Neural cell (in vitro differentiated cells): ENCODE data around the gene TNNT2. TPM values are rescaled to one million over a fixed set of nuclear protein-coding genes. Genes with fewer than 3 reads are reported as not detected.

ENCODE experiments used
- H2AFZ ChIP-seq: fragments of 200-600, 300-800 bp; sonication (generic), shearing (Covaris generic); 2 replicates; pipeline ENCODE4 v1.6.0; 2014; ENCODE audit warnings: low read depth, mild to moderate bottlenecking, antibody characterized with exemption, low read length, moderate library complexity
- H3F3A ChIP-seq: fragments of 200-600 bp; shearing (Covaris generic); 2 replicates; pipeline ENCODE4 v1.6.1; 2016; ENCODE audit warnings: mild to moderate bottlenecking, moderate library complexity, mixed read lengths, antibody characterized with exemption, low read length; ENCODE audit not compliant: insufficient read depth, poor library complexity, severe bottlenecking
- H3K27ac ChIP-seq: fragments of 200-600, 300-800 bp; sonication (generic), shearing (Covaris generic); 2 replicates; pipeline ENCODE4 v1.5.1; 2014; ENCODE audit warnings: mild to moderate bottlenecking, low read length, moderate library complexity
- H3K27me3 ChIP-seq: fragments of 300-800, 200-600 bp; sonication (generic), shearing (Covaris generic); 2 replicates; pipeline ENCODE4 v1.6.0; 2014; ENCODE audit warnings: mild to moderate bottlenecking, low read depth, low read length, moderate library complexity; ENCODE audit not compliant: insufficient read depth
- H3K36me3 ChIP-seq: fragments of 300-800, 200-600 bp; sonication (generic), shearing (Covaris generic); 2 replicates; pipeline ENCODE4 v1.5.1; 2014; ENCODE audit warnings: mild to moderate bottlenecking, antibody characterized with exemption, low read length, moderate library complexity; ENCODE audit not compliant: insufficient read depth
- H3K4me2 ChIP-seq: fragments of 300-800, 200-600 bp; sonication (generic), shearing (Covaris generic); 2 replicates; pipeline ENCODE4 v1.6.0; 2014; ENCODE audit warnings: mild to moderate bottlenecking, low read length
- H3K4me3 ChIP-seq: fragments of 300-800, 200-600 bp; sonication (generic), shearing (Covaris generic); 2 replicates; pipeline ENCODE4 v1.5.1; 2014; ENCODE audit warnings: mild to moderate bottlenecking, low read length, moderate library complexity
- H3K79me2 ChIP-seq: fragments of 200-600 bp; shearing (Covaris generic); replicated peaks from 2 replicates; pipeline ENCODE4 v1.6.0; 2014; ENCODE audit warnings: mild to moderate bottlenecking, low read length, moderate library complexity; ENCODE audit not compliant: insufficient read depth
- H3K9ac ChIP-seq: fragments of 300-800, 200-600 bp; sonication (generic), shearing (Covaris generic); 2 replicates; pipeline ENCODE4 v1.6.1; 2016; ENCODE audit warnings: mild to moderate bottlenecking, low read length, mixed read lengths
- H3K9me2 ChIP-seq: fragments of 200-600 bp; shearing (Covaris generic); 2 replicates; pipeline ENCODE4 v1.6.1; 2016; ENCODE audit warnings: mild to moderate bottlenecking, low read length, mixed read lengths; ENCODE audit not compliant: insufficient read depth
- H3K9me3 ChIP-seq: fragments of 200-600, 300-800 bp; sonication (generic), shearing (Covaris generic); 2 replicates; pipeline ENCODE4 v1.6.1; 2016; ENCODE audit warnings: mild to moderate bottlenecking, mixed run types, low read length, moderate library complexity, mixed read lengths
- H4K20me1 ChIP-seq: fragments of 200-600 bp; shearing (Covaris generic); 2 replicates; pipeline ENCODE4 v1.6.1; 2016; ENCODE audit warnings: mild to moderate bottlenecking, mixed run types; ENCODE audit not compliant: insufficient read depth
- CTCF ChIP-seq: fragments of 450-650 bp; IDR thresholded peaks from 2 replicates; pipeline ENCODE4 v1.5.1; 2014; ENCODE audit warnings: antibody characterized with exemption, mild to moderate bottlenecking, moderate library complexity; ENCODE audit not compliant: poor library complexity, severe bottlenecking
- EP300 ChIP-seq: fragments of 450-650 bp; conservative IDR thresholded peaks from 2 replicates; pipeline ENCODE4 v1.6.1; 2014; ENCODE audit warnings: antibody characterized with exemption, mild to moderate bottlenecking, moderate library complexity; ENCODE audit not compliant: poor library complexity, severe bottlenecking
- EZH2 ChIP-seq: fragments of 200-600, 300-800 bp; shearing (Covaris generic), sonication (generic); IDR thresholded peaks from 2 replicates; pipeline ENCODE4 v1.6.1; 2014; ENCODE audit warnings: antibody characterized with exemption, low read length, borderline replicate concordance, mild to moderate bottlenecking; ENCODE audit not compliant: insufficient read depth, poor library complexity, severe bottlenecking
- MXI1 ChIP-seq: fragments of 450-650 bp; conservative IDR thresholded peaks from 2 replicates; pipeline ENCODE4 v1.6.1; 2014; ENCODE audit warnings: antibody characterized with exemption, mild to moderate bottlenecking; ENCODE audit not compliant: poor library complexity, severe bottlenecking
- POLR2AphosphoS5 ChIP-seq: IDR thresholded peaks from 2 replicates; pipeline ENCODE4 v1.6.1; 2012
- RAD21 ChIP-seq: fragments of 450-650 bp; conservative IDR thresholded peaks from 2 replicates; pipeline ENCODE4 v1.6.1; 2014; ENCODE audit warnings: antibody characterized with exemption, mild to moderate bottlenecking, moderate library complexity
- REST ChIP-seq: IDR thresholded peaks from 2 replicates; pipeline ENCODE4 v1.6.1; 2012; ENCODE audit warnings: borderline replicate concordance
- SMC3 ChIP-seq: fragments of 450-650 bp; conservative IDR thresholded peaks from 2 replicates; pipeline ENCODE4 v1.6.1; 2014; ENCODE audit warnings: antibody characterized with exemption, mild to moderate bottlenecking, moderate library complexity; ENCODE audit not compliant: poor library complexity
- TAF1 ChIP-seq: IDR thresholded peaks from 2 replicates; pipeline ENCODE4 v1.6.1; 2012; ENCODE audit warnings: low read depth
- polyA plus RNA-seq: library from polyadenylated mRNA; depleted of rRNA; stranded (reverse); fragments of >200 nt; gene quantifications from 2 replicates; pipeline ENCODE4 v1.2.3, GENCODE V29; 2014

TNNT2 gene
- polyA plus RNA-seq, 1 donor from 2014 or later = not detected

- no peak overlapping the region for H3K4me2 ChIP-seq
- H3K79me2 ChIP-seq = no peaks in the 10 kb centered on the region
- H3K9me2 ChIP-seq = no peaks in the 10 kb centered on the region
- TF ChIP-seq SMC3 = no peak
- TF ChIP-seq CTCF = no peak
- TF ChIP-seq RAD21 = no peak
- no peak for TF ChIP-seq REST
- no peak overlapping the region for H2AFZ ChIP-seq
- H3K27me3 ChIP-seq = no peaks in the 10 kb centered on the region
- no peaks in the 10 kb centered on the region for H3K36me3 ChIP-seq
- no peaks in the 10 kb centered on the region for H3F3A ChIP-seq
- H3K9ac ChIP-seq = no peak overlapping the region
- H3K4me3 ChIP-seq = no peak overlapping the region
- H4K20me1 ChIP-seq = no peaks in the 10 kb centered on the region
- no peaks in the 10 kb centered on the region for H3K9me3 ChIP-seq
- H3K27ac ChIP-seq = no peak overlapping the region
Measured at GRCh38 chr1:201316556-201316955, 60.9 kb downstream of the TNNT2 start.

DNA sequence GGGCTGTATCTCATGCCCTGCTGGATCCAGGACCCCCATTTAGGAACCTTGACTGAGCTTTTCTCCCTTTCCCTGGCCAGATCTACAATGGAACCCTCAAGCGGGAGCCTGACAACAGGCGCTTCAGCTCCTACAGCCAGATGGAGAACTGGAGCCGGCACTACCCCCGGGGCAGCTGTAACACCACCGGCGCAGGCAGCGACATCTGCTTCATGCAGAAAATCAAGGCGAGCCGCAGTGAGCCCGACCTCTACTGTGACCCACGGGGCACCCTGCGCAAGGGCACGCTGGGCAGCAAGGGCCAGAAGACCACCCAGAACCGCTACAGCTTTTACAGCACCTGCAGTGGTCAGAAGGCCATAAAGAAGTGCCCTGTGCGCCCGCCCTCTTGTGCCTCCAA, 64.4 kb downstream of the TNNT2 start:
- Histone ChIP-seq H3K4me3 (no peak overlapping the region), H3K9me2 (no peaks in the 10 kb centered on the region), H3K27me3 (no peaks in the 10 kb centered on the region), H2AFZ (no peak overlapping the region), H4K20me1 (no peaks in the 10 kb centered on the region), H3K79me2 (no peaks in the 10 kb centered on the region), H3K9me3 (no peaks in the 10 kb centered on the region), H3F3A (no peaks in the 10 kb centered on the region), H3K4me2 (no peak overlapping the region), H3K9ac (no peak overlapping the region), H3K27ac (no peak overlapping the region), H3K36me3 (no peaks in the 10 kb centered on the region)
- no peak for TF ChIP-seq MXI1
- TF ChIP-seq CTCF = no peak
- no peak for TF ChIP-seq EP300
- TF ChIP-seq EZH2 = no peak
- TF ChIP-seq REST = no peak
- no peak for TF ChIP-seq TAF1
- TF ChIP-seq POLR2AphosphoS5 = no peak
- no peak for TF ChIP-seq RAD21
- TF ChIP-seq SMC3 = no peak
